Endometrial microvascular endothelial cells (primary cell): ENCODE results near the gene ALDH3B1. TPM values are rescaled to one million over a fixed set of nuclear protein-coding genes. Genes with fewer than 3 reads are reported as not detected.

ENCODE experiments used
- in situ Hi-C: cut with HindIII; loops from 2 replicates; pipeline ENCODE4 v1.10.0; 2017; ENCODE audit warnings: low sequenced_read_pairs, low pct_unique_long_range_greater_than_20kb; ENCODE audit errors: inconsistent ontology term
- total RNA-seq: library from RNA; depleted of rRNA; stranded (reverse); fragments of >200 nt; gene quantifications from one replicate; pipeline ENCODE4 v1.2.3, GENCODE V29; 2015; ENCODE audit errors: inconsistent ontology term

The ALDH3B1 gene
- total RNA-seq, 1 donor from 2014 or later, result 0.09 TPM

DNA sequence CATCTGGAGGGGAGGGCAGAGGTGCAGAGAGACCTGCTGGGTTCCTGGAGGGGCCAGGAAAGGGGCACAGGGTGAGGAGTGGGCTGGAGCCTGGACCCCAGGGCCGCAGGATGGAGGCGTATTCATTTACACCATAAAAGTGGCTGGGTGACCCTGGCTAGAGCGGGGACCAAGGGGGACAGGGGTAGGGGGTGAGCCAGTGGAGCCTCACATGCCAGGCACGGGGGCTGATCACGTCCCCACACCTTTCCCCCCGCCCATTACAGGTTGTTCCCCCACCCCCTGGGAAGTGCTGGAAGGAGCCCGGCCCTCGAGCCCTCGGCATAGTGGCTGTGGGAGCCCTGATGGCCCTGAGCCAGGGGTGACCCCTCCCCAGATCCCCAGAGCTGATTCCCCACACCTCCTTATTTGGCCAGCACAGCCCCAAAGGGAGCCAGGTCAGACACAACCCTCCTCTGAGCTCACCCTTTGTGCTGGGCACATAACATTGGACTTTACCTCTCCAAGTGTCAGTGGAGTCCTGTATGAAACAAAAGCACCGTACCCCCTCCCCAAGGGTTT, 29.5 kb downstream of the ALDH3B1 start:
- in situ Hi-C loops, result no loop called here

DNA sequence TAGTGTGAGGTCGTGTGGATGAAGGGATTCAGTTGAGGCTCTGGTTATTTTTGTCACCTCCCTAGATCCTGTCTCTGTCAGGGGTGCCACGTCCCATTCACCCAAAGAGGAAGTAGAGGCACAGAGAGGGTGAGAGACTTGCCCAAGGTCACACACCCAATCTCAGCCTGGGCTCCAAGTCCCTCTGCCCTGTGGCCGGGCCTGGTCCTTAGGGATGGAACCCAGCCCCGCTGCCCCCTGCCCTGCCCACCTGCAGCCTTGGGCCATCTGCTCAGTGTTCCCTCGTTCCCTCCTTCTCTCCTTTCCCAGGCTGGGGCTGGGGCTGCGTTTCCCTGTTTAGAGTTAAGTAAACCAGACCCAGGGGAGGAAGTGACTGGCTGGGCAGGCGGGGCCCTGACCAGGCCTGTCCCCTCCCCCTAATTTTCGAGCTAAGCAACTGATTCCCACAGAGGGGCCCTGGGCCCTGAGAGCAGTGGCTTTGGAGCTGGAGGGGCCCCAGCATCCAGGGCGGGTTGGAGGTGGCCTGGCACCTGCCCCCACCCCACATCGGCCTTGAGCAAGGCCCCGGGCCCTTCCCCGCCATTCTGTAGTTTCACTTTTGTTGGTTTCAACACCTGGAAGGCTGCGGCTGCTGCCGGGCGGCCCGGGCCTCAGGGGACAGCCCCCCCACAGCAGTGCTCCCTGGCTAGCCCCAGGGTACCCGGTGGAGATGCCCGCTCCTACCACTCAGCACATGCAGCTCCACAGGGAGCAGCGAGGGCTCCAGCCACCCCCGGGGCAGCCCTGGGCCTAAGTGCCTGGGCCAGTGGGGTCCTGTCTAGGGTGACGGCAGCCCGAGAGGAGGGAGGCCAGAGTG, 30.2 kb downstream of the ALDH3B1 start:
- in situ Hi-C loops, result no loop called here

DNA sequence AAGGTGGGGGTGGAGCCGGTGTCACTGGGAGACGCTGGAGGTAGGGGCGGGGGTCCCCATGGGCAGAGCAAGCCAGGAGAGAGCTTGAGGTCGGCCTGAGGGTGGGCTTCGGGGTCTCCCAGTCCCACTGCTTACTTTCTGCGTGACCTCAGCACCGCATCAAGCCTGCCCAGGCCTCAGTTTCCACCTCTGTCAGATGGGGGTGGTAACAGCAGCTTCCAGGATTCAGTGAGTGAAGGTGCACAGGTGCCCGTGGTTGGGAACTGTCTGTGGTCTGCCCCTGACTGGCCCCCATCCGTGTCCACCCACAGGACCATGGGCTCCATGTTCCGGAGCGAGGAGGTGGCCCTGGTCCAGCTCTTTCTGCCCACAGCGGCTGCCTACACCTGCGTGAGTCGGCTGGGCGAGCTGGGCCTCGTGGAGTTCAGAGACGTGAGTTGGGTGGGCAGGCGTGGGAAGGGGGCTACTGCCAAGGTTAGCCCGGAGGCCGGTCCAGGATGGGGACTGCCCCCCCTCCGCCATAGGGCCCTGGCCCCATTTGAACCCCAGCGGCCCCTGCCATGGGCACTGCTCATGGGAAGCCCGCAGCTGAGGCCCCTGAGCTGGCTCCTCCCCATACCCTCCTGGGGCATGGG, 30.9 kb downstream of the ALDH3B1 start:
- in situ Hi-C loops, result no loop called here

DNA sequence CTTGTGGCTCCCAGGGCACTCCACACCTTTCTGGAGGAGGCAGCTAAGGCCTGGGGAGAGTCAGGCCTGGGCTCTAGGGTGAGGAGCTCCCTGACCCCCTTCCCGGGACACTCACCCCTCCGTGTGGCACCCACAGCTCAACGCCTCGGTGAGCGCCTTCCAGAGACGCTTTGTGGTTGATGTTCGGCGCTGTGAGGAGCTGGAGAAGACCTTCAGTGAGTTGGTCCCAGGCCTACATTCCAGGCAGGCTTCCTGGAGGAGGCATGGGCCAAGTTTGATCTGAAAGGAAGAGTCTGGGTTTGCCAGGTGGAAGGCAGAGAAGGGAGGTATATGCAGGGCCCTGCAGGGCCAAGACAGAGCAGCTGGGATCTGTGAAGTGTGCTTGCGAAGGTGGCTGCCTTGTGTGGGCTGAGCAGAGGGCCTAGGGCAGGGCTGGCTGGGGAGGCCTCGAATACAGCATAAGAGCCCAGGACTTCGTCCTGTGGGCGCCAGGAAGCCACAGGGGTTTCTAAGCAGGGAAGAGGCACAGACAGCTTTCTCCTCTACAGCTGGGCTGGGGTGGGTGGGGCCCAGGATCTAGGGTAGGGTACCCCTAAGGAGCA, 31.6 kb downstream of the ALDH3B1 start:
- in situ Hi-C loops, result no loop called here

DNA sequence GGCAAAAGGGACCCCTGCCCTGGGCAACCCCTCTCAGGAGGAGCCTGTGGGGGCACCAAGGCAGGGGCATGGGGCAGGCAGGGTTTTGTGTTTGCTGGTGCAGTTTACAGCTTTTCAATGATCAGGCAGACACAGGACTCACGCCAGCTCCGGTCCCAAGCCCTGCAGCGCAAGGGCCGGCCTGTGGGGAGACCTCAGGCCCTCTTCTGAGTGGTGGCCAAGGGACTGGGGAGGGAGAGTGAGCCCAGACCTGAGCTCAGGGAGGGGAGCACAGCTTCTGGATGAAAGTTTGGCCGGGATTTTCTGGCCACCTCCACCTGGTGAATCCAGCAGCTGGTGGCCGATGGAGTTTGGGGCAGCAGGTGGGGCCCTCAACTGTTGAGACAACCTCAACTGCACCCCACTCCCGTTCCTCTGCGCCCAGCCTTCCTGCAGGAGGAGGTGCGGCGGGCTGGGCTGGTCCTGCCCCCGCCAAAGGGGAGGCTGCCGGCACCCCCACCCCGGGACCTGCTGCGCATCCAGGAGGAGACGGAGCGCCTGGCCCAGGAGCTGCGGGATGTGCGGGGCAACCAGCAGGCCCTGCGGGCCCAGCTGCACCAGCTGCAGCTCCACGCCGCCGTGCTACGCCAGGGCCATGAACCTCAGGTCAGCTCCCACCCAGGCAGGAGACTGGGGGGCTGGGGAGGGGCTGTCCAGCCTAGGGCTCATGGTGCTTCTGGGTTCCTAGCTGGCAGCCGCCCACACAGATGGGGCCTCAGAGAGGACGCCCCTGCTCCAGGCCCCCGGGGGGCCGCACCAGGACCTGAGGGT, 32.3 kb downstream of the ALDH3B1 start:
- in situ Hi-C loops, result no loop called here

DNA sequence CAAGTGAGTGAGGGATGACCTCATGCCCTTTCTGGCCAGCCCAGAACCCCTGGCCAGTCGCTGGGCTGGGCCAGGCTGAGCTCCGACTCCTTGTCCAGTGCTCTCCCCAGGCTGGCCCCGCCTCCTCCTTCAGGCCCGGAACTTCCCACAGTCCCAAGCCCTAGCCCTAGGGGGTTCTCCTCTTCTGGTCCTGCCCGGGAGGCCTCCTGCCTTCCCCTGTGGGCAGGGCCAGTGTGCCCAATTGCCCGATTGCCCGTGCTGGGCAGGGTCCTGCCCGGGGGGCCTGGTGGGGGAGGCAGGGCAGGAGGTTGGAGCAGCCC, 32.9 kb downstream of the ALDH3B1 start:
- in situ Hi-C loops, result no loop called here

DNA sequence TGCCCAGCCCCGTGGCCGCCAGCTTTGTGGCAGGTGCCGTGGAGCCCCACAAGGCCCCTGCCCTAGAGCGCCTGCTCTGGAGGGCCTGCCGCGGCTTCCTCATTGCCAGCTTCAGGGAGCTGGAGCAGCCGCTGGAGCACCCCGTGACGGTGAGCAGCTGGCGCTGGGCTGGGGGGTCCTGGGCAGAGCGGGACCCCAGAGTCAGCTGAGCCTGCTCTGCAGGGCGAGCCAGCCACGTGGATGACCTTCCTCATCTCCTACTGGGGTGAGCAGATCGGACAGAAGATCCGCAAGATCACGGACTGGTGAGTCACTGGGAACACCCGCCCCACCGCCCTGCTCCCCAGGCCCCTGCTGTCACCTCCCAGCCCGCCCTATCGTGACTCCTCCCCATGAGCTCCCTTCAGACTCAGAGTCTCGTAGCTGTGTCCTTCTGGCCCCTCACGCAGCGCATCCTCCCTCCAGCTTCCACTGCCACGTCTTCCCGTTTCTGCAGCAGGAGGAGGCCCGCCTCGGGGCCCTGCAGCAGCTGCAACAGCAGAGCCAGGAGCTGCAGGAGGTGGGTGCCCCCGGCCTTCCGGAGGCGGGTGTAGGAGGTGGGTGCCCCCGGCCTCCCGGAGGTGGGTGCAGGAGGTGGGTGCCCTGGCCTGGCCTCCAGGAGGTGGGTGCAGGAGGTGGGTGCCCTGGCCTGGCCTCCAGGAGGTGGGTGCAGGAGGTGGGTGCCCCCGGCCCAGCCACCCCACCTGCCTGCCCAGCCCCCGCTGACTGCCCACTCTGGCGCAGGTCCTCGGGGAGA, 33.4 kb downstream of the ALDH3B1 start:
- in situ Hi-C loops, result no loop called here

DNA sequence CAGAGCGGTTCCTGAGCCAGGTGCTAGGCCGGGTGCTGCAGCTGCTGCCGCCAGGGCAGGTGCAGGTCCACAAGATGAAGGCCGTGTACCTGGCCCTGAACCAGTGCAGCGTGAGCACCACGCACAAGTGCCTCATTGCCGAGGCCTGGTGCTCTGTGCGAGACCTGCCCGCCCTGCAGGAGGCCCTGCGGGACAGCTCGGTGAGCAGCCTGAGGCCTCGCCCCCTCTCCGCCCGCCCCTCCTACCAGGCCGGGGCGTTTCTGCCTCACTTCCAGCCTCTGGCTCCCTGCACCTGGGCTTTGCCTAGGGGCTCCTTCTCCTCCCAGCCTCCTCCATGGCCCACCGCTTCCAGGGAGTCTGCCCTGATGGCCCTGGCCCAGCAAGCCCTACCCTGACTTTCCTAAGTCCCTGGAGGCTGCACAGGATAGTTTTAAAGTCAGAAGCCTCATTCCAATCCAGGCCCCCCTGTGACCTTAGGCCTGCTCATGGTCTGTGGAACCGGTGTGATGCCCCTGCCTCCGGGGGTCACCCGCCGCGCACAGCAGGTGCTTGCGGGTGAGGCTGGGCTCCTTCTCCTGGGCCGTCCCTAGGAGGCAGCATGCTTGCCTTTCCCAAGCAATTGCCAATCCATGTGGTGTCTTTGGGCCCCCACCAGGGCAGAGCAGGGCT, 34.2 kb downstream of the ALDH3B1 start:
- in situ Hi-C loops, result no loop called here

DNA sequence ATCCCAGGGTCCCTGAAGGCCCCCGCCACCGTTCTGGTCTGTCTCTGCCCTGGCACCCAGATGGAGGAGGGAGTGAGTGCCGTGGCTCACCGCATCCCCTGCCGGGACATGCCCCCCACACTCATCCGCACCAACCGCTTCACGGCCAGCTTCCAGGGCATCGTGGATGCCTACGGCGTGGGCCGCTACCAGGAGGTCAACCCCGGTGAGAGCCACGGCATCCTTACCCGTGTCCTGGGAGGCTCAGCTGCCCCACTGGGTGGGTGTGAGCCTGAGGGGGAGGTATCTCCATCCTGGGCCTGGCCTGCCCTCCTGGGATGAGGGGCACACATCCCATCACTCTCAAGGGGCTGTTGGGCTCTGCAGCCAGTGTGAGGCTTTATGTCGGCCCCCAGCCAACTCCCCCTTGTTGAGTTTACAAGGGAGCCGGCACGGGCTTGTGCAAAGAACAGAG, 34.8 kb downstream of the ALDH3B1 start:
- in situ Hi-C loops, result no loop called here

DNA sequence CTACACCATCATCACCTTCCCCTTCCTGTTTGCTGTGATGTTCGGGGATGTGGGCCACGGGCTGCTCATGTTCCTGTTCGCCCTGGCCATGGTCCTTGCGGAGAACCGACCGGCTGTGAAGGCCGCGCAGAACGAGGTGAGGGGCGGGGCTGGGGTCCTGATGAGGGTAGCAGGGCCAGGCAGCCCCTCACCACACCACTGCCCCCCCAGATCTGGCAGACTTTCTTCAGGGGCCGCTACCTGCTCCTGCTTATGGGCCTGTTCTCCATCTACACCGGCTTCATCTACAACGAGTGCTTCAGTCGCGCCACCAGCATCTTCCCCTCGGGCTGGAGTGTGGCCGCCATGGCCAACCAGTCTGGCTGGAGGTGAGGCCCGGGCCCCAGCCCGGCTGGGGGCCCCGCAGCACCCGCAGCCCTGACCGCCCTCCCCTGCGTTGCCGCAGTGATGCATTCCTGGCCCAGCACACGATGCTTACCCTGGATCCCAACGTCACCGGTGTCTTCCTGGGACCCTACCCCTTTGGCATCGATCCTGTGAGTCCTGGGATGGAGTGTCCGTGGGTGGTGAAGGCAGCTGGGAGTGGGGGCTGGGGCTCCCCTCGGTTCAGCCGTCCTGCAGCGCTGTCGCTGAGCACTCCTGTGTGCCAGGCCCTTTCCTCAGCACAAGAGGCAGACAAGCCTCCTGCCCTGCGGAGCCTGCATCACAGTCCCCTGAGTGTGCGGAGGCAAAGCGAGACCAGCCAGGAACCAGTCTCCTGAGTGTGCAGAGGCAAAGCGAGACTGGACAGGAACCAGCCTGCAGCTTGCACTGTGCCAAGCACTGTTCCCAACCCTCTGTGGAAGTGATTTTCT, 37.5 kb downstream of the ALDH3B1 start:
- in situ Hi-C loops, result no loop called here

DNA sequence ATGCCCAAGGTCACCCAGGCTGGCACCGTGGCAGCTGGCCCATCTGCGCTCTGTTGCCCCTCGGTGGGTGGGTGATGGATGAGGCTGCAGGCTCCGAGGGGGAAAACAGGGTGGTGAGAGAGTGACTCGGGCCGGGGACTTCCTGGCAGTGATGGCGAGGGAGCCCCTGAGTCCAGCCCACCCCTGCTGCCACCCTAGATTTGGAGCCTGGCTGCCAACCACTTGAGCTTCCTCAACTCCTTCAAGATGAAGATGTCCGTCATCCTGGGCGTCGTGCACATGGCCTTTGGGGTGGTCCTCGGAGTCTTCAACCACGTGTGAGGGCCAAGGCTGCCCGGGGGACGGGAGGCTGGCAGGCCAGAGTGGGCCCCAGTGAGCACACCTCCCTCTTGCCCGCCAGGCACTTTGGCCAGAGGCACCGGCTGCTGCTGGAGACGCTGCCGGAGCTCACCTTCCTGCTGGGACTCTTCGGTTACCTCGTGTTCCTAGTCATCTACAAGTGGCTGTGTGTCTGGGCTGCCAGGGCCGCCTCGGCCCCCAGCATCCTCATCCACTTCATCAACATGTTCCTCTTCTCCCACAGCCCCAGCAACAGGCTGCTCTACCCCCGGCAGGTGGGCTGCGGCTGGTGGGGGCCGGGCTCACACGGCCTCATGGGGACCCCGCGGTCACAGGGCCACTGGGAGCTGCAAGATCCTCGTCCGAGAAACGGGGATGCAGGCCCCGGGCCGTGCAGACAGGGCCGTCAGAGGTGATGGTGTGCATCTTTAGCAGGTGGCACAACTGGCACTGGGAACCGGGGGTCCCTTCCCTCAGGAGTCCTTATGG, 38.8 kb downstream of the ALDH3B1 start:
- in situ Hi-C loops, result no loop called here

DNA sequence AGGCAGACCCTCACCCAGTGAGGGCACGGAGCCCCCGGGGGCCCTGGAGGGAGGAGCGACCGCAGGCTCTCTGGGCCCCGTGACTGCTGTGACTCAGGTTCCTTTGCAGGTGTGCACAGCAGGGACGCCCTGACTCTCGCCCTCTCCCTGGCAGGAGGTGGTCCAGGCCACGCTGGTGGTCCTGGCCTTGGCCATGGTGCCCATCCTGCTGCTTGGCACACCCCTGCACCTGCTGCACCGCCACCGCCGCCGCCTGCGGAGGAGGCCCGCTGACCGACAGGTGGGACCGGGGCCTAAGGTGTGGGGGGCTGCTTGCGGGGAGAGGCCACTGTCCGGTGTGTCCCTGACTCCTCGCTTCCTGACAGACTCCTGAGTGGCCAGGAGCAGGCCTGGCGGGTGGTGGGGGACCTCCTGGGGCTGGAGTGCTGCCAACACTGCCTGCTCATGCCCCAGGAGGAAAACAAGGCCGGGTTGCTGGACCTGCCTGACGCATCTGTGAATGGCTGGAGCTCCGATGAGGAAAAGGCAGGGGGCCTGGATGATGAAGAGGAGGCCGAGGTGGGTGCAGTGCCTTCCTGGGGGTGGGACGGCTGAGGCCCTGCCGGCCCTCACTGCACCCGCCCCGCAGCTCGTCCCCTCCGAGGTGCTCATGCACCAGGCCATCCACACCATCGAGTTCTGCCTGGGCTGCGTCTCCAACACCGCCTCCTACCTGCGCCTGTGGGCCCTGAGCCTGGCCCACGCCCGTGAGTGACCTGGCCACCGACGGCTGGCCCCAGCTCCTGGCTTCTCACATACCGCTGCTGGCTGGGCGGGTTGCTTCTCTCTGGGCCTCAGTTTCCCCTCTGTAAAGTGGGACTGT, 39.6 kb downstream of the ALDH3B1 start:
- in situ Hi-C loops, result no loop called here

DNA sequence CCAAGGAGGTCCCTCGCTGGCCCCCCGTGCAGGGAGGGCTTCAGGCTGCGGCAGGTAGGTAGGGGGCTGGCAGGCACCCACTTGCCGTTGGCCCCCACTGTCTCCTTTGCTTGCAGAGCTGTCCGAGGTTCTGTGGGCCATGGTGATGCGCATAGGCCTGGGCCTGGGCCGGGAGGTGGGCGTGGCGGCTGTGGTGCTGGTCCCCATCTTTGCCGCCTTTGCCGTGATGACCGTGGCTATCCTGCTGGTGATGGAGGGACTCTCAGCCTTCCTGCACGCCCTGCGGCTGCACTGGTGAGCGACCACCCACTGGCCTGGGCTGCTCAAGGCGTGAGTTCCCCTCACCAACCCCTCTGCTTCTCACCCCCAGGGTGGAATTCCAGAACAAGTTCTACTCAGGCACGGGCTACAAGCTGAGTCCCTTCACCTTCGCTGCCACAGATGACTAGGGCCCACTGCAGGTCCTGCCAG, 40.3 kb downstream of the ALDH3B1 start:
- in situ Hi-C loops, result no loop called here

DNA sequence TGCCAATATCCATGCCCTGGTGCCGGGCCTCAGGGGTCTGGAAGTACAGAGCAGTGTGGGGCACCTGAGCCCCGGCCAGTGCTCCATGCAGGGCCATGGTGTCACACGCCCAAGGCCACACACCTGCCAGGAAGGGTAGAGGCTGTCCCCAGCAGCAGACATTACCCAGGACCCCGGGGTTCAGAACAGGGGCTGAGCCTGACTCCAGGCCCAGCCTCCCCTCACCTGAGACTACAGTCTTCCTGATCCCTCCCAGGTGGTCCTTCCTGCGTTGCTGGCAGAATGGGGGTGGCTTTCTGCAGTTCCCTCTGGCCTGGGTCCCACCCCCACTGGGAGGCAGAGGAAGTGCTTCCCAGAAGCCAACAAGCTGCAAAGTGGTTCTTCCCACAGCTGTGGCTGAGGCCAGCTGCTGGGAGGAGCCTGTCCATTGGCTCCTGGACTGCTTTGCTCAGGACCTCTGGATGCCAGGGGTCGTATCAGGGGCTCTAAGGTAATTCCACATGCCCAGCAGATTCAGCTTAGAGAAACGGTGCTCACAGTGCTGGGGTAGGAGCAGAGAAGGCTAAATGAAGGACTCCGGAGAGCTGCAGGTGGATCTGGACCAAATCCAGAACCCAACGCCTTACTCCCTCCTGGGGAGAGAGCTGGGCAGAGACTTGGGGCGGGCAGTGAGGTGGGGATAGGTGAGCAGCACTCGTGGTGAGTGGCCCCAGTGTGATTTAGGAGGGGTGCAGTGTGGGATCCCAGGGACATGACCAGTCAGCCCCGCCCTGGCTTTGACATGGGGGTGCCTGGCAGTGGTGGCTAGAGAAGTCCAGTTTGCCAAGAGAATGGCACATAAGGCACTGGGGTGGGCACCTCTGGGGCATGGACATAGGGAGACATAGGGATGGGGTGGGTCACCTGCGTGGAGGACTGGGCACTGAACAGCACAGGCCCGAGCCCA, 41.3 kb downstream of the ALDH3B1 start:
- in situ Hi-C loops, result no loop called here
